HG02798 (cell line): ENCODE data around the gene PLEKHG5.

Experiments used
- ATAC-seq: cut with Tn5 transposase; IDR thresholded peaks from one replicate; pipeline ENCODE4 v1.9.1; 2021; ENCODE audit warnings: mild to moderate bottlenecking; ENCODE audit not compliant: unreplicated experiment, poor library complexity

The PLEKHG5 gene

DNA sequence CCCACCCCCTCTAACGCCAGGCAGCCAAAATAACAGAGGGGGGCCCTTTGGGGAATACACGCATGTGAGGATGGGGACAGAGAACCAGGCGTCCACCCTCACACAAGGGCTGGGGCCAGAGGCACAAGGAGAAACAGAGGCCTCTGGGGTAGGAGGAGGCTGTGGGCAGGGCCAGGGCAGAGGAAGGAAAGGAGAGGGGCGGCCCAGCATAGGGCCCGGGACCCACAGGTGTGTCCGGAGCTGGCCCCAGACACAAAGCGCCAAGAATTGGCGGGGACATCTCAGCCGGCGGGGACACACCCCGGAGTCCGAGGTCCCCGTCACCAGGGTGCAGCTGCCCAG, 6.7 kb downstream of the PLEKHG5 start:
- no peak for ATAC-seq

DNA sequence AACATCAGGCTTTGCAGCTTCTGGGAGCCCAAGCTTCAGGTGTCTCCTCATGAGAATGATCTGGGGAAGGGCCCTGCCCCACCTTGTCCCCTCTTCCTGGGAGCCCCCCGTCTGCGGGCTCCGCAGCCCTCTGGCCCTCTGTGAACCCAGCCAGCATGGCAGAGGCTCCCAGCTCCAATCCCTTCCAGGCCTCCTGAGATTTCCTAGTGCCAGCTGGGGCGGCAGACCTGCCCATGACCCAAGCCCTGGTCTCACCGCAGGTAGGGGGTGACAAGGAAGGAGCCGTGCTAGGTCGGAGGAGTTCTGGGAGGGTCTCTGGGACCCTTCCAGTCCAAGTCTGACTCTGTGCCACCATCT, 7.7 kb downstream of the PLEKHG5 start:
- ATAC-seq = no peak

DNA sequence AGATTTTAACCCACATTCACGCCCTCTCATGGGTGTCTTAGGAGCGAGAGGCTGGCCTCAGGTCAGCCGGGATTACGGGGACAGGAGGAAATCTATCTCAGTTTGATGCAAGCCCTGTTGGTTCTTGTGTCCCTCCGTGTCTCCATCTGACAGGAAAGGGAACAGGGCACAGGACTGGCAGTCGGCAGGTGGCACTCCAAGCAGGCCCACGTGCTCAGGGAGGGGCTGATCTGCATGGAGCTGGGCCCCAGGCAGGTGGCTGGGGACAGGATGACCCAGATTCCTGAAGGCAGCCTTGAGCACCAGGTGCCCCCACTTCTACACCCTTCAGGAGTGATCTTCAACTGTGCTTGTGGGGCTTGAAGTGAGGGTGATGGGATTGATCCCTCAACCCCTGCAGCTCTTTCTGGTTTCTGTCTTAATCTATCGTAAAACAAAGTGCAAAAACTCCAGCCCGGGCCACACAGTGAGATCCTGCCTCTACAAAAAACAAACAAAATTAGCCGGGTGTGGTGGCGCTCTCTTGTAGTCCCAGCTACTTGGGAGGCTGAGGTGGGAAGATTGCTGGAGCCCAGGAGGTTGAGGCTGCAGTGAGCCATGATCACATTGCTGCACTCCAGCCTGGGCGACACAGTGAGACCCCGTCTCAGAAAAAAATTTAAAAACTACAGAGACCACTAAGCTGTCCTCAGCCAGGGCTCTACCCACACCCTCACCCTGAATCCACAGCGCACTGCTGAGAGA, 8.3 kb downstream of the PLEKHG5 start:
- no peak for ATAC-seq

DNA sequence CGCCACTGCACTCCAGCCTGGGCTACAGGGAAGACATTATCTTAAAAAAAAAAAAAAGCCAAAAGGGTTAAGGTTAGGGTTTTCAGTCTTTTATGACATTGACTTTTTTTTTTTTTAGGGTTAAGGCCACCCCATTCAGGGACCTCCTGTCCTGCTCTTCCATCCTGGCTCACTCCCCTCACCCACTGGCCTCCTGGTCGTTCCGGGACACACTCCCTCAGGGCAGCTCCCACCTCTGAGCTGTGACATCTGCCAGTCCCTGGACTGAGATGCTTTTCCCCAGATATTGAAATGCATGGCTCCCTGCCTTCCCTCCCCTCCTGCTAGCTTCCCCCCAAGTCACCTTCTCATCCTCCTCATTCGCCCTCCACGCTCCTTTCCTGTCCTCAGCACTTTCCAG, 9.6 kb downstream of the PLEKHG5 start:
- ATAC-seq = no peak

DNA sequence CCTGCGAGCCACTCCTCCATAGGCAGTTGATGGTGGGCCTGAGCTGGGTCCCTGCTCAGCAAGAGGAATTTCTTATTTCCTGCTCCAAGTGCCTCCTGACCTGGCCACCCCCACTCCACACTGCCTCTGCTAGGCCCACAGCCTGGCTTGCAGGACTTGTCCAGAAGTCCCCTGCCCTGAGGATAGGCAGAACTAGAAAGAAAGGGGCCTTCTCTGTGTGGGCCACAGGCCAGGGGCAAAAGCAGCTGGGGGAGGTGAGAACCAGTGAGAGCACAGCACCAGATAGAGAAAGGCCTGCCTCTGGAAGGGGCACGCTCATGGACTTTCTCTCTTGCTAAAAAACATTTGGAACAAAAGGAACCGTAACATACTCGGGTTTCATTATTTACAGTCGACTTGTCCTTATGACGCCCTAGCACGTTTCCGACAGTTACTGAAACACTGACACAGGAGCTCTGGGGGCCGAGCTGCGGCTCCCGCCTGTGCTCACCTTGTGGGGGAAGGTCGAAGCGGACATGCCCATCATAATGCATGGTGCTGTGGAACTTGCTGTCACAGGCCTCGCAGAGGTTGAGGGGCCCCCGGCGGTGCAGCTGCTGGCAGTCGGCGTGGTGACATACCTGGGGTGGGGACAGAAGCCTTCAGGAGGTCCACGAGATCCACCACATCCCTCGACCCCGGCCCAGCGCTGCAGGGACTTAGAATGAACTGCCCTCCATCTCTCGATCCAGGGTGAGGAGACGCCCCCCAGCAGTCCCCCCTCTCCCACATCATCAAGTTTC, 14.2 kb downstream of the PLEKHG5 start:
- ATAC-seq = no peak

DNA sequence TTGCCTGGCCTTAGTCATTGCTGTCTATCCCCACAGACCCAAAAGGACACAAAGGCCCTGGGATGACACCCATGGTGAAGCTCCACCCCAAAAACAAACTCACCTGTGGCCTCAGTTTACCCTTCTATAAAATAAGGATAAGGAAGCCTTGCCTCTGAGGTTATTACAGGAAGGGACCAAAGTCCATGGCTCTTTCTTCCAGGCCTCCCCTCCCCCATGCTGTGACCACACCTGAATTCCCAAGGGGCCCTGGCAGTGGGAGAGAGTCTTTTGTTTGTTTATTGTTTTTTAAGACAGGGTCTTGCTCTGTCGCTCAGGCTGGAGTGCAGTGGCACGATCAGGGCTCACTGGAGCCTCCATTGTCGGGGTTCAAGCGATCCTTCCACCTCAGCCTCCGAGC, 15.0 kb downstream of the PLEKHG5 start:
- no peak for ATAC-seq

DNA sequence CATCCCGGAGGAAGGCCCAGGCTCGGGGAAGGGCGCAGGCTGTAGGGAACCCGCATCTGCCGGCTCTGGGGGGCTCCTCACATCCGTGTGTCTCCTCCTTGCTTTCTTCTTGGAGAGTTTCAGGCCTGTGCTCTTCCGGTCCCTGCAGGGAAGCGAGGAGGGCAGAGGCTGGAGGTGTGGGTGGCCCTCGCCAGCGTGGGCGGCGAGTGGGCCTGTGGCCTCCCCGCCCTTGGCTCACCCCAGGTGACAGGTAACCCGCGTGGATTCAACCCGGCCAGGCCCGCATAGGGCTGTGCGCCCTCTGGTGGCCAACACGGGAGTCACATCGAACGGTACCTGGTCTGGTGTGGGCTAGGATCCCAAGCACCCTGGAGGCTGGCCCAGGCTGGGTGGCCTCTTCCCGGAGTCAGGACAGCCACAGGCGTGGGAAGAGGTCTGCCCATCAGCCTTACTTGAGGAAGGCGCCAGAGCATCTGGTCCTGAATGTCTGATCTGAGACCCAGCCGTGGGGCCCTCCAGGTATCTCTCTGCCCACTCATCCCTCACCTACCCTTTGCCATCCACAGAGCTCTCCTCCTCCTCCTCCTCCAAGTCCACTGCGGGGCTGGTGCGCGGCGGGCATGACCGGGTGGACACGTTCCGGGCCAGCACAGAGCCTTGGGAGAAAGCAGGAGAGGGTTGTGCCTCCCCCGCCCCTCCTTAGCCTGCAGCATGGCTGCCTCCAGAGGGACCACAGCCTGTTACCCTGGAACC, 15.9 kb downstream of the PLEKHG5 start:
- peak; percentile 70 for ATAC-seq

DNA sequence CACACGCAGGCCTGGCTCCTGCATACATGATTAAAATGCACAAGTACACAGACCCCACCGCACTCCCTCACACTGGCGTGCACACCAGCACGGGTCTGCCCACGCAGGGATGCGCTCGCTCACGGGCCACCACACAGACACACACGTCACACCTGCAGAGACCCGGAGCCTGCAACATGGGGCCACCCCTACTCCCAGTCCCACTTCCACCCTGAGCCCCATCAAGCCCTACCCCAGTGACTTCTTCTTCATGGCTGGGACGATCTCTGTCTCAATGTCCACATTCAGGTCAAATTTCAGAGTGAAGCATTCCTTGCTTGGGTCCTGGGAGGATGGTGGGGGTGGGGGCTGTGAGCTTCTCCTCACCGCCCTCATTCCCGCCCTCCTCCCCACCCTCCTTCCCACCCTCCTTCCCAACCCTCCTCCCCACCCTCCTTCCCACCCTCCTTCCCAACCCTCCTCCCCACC, 16.6 kb downstream of the PLEKHG5 start:
- no peak for ATAC-seq

DNA sequence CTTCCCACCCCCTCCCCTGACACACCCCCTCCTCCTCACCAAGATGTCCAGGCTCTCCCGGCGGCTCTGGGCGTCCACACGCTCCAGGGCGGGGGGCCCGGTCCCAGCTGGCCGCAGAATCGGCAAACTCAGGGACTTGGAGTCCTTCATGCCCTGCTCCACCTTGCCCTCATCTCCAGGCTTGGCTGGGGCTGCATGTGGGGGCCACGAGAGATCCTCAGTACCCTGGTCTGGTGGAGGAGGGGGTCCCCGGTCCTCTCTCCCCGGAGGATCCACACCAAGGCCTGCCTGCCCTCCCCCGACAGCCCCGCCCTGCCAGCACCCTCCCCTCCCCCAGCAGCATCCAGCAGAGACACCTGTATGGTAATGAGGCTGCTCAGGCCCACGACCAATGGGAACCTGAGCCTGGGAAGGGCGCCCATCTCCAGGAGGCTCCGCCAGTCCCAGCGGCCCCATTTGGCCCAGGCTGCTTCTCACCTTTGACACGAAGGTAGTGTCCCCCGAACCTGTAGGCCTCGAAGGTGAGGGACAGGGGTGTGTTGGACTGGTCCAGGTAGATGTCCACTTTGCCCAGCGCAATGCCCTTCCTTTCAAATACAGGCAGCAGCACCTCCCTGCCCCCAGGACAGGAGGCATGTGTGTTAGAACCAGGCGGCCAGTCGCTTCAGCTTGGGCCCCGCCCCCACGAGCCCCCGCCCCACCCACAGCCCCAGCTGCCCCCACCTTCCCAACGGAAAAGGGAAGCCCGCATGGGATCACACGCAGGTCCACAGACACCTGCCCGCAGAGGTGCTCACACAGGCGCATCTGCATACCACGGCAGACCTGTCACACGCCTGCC, 17.3 kb downstream of the PLEKHG5 start:
- no peak for ATAC-seq

DNA sequence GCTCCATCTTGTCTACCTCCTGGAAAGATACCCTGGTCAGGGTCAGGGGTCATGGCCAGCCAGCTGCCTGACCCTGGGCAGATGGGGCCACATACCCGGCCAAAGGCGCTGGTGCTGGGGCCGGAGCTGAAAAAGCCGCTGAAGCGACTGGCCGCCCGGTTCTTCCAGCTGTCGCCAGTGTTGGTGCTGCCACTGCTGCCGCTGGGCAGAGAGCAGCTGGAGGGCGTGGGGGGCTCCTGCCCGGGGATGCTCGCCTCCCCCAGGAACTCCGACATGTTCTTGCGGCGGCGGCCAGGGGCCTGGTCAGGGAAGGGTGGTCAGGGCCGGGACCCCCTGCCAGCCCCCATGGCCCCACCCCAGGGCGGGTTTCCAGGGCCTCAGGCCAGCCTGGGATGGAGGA, 18.3 kb downstream of the PLEKHG5 start:
- no peak for ATAC-seq

DNA sequence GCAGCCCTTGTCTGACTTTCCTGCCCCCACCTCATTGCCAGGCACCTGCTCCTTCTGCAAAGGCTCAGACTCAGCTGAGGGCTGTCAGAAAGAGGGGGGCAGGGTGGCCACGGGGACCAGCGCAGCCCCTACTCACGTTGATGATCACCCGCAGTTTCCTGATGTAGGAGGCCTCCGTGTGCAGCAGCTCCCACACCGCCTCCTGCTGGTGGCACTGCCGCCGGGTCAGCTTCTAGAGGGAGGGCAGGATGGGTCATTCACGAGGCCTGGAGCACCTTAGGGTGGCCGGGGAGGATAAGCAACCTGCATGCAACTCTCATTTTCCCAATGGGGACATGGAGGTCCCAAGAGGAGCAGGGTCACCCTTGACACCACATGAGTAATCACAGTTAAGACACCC, 19.1 kb downstream of the PLEKHG5 start:
- ATAC-seq = no peak

DNA sequence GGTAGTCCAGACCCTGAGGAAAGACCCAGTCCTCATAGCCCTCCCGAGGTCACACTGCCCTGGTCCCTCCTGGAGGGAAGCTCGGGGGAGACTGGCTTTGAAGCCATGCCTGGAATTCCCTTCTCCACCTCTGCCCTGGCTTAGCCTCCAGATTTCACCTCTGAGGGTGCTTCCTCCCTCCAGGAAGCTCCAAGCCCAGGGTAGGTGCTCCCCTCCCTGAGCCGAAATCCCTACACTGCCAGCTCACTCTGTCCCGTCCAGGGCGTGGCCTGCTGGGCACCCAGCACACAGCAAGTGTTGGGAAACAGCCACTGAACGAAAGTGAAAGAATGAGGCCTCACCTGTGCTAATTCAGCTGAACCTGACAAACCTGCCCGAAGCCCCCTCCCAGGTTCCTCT, 19.5 kb downstream of the PLEKHG5 start:
- ATAC-seq = no peak

DNA sequence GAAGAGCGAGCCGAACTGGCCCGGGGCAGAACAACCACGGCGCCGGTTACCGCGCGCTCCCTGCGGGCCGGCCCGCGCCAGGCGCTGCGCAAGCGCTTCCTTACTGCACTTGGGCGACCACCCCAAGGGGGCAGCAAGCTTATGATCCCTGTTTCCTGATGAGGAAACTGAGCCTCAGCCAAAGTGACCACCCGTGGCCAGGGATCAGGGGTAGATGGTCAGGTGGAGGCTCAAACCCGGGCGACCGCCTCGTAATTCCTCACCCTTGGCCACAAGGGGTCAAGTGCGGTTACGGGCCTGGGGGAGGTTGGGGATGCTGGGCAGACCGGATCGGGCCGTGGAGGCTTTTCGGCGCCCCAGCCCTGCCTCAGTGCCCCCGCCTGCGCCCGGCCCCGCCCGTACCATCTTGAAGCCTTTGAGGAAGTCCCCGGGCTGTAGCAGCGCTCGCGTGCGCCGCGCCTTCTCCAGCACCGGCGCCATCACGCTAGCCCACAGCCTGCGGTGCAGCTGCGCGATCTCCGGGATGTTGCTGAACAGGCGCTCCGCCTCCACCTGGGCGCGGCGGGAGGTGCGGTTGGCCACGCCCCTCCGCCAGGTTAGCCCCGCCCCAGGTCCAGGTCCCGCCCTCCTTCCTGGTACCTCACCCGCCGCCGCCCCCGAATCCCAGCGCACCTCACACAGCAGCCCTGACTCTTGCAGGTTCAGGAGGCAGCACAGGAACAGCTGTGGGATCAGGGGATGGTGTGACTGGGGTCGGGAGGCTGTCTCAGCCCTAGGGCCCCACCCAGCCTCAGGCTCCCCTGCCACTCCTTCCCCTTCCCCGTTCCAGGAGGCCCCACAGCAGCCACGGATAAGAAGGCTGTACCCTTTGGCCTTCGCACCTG, 20.1 kb downstream of the PLEKHG5 start:
- no peak for ATAC-seq

DNA sequence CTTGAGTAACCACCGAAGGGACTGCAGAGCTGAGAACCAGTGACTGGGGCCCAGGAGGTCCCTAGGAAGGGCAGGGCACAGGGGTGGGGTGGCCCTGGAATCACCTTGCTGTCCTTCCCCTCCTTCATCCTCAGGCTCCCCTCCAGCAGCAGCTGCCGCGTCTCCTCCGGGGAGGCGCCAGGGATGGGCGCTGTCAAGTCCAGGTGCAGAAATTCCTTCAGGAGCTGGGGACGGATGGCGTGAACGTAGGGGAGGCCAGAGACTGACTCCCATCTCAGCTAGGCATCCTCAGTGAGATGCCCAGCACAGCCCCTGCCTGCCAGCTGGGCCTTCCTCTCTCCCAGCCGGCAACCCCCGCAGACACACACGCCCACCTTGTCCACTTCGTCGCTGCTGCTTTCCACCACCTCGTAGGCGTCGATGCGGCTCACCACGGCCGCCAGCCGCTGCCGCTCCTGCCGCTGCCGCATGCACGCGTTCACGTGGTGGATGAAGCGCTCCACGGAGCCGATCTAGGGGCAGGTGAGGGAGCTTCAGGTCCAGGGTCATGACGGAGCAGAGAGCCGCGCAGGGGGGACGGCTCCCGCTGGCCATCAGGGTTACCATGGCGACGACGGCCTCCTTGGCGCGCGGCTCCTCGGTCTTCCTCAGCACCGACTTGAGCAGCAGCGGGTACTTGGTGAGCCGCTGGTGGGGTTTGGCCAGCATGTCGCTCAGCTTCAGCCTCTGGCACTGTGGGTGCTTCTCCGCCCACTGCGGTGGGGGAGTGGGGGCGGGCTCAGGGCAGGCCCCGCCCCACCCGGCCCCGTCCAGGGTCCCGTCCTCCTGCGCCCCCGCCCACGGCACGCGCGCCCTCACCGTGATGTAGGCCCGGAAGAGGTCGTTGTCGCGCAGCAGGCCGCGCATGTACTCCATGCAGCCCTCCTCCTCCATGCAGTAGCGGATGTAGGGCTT, 21.1 kb downstream of the PLEKHG5 start:
- no peak for ATAC-seq

DNA sequence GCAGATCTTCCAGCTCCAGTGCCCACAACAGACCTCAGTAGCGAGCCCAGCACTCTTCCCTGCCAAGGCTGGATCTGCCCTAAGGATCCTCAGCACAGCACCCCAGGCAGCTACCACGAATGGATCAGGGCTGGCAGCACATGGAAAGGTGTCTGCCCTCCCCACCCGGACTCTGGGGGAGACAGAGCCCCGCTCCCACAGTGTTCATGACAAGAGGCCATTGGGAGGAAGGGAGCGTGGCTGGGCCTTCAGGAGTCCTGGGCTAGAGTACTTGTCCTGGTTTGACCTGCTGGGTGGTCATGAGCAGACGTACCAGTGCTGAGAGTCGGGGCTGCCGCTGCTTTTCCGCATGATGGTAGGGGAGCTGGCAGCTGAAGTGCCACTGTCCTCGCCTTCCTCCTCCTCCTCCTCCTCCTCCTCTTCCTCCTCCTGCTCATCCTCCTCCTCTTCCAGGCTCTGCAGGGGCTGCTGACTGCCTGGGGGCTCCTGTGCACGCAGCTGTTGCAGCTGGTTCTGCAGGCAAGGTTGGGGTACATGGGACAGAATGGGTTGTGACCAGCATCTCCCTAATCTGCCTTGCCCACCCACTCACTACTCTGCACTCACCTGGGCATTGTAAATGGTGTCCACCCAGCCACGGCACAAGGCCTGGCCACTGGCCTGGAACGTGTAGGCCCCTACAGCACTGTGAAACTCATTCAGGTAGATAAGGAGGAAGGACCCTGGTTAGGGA, 22.6 kb downstream of the PLEKHG5 start:
- ATAC-seq = no peak

DNA sequence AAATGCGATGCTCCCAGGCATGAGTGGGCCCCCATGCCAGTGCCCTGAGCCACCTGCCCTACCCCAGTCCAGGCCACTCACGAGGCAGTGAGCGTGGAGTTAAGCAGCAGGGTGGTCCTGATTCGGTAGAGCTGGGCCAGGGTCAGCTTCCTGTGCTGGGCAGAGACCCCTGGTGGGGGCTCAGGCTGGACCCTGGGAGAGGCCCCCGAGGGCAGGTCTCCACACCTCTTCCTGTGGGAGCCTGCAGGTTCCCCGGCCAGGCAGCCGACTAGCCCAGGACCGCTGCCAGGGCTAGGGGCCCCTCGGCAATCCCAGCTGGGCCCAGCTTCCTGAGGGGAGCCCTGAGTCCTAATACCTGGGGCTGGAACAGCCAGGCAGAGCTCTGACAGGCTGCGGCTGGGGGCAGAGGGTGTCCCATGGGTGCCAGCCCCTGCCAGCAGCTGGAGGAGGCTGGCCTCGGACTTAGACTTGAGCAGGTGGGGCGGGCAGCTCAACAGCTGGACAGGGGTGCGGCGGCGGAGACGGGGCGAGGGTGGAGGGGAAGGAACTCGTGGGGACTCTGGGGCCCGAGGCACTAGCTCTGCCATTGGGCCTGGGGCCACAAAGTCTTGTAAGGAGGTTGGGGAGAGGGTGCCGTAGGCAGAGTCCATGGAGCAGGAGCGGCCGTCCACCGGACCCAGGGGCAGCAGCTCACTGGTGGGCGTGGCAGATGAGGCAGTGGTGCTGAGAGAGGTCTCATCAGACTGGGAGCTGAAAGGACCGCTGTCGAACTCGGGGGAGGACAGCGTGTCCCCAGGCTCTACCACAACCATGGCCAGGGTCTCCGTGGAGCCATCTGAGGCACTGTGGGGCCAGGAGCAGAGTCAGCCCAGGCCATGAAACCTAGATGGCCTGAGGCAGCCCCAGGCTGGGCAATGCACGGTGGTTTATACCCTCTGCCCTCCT, 23.5 kb downstream of the PLEKHG5 start:
- no peak for ATAC-seq

DNA sequence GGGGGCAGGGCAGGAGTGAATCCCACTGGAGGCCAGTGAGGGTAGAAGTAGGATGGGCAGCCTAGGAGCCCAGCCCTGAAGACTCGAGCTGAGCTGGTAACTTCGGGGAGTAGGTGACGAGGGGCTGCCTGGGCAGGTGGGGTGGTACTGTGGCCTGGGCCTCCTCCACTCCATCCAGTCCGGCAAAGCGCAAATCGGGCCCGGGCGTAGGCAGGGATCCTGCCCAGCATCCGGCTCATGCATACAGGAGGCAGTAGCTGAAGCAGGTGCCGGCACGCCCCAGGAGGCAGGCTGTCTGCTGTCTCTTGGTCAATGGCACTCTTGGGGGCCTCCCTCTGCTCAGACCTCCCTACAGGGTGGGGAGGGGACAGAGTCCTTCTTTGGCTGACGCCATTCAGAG, 24.2 kb downstream of the PLEKHG5 start:
- no peak for ATAC-seq
